Raji (cell line): ENCODE measurements around the gene CSTF3.

Experiments used
- POLR2A ChIP-seq: IDR thresholded peaks from 2 replicates; pipeline ENCODE4 v1.6.1; 2011; ENCODE audit warnings: low read depth, low read length, control low read depth; ENCODE audit not compliant: insufficient read depth

The CSTF3 gene

DNA sequence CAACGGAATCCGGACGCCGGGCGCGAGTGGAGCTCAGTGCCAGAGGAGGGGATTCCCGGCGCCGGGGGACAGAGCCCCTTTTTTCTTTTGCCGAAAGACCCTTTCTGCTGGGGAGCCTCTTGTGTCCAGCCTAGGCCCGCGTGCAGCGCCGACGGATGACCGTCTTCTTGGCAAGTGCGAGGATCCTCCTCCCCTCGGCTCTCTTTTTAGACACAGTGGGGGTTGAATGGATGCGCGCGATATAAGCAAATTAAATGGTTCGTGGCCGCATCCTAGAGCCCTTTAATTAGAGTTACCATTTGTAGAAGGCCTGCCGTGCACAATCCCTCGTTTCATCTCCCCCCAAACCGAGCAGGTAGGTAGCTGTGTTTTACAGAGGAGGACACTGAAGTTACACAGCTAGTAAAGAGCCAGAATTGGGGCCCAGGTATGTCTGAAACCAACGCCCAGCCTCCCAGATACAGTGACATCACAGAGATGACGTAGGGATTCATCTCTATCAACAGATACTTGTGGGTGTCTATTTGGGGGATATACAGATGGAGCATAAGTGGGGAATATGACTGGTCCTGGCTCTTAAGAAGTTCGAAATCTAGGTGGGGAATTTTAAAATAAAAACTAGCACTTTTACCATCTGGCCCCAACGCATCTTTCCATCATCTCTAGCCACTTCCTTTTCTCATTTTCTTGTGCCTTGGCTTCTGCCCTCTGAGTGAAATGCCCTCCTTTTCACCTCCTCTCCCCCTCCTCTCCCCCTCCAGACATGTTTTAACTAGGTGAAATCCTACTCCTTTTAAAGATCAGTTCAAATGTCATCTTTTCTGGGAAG, 121.0 kb downstream of the CSTF3 start:
- peak; percentile 11; the same call in 1 of the 2 replicates for TF ChIP-seq POLR2A

DNA sequence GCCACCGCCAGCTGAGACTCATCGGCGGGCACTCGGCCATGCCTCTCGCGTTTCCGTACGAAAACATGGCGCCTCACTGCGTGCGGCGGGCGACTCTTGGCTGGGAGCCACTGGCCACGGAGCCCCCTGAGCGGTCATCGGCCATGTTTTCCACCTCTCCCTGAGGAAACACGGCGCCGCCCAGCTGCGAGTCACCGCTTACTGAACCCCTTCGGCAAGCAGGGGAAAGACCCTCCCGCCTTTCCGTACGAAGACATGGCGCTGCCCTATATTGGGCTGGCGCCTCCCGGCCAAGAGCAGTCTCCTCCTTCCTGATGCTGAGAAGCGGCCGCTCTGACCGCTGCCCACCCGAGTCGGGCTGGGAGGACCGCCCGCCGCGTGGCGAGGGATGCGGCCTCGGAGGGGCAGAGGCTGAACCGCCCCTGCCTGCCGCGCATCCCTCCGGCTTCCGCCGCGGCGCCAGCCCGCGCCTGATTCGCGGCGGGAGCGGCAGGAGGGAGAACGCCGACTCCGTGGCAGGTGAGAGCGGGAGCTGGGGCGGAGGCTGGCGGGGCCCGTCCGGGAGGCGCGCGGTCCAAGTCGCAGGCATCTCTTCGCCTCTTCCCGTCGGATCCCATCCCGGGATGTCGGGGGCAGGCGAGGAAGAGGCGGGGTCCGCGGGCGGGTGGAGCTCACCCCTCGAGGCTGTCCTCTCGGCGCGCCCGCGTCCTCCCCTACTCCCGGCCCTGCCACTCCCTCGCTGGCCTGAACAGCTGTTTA, 121.8 kb downstream of the CSTF3 start, which contains the start of gene TCP11L1:
Gene TCP11L1 (plus strand): TSS at position 299 of the 759 bp plus-strand sequence. CDS start 4,202 bp downstream, outside the sequence.
- TF ChIP-seq POLR2A: peak; percentile 55

DNA sequence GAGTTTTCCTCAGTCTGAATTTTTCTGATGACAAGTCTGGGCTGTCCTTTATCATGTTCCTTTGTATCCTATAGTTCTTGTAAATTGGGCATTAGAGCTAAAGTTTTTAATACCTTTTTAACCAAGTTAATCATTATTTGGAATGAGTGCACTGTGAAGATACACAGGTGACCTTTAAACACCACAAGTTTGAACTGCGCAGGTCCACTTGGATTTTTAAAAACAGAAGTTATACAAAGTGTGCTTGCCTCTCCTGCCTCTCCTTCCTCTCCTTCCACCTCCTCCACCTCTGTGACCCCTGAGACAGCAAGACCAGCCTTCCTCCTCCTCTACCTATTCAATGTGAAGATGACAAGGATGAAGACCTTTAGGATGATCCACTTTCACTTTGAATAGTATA, 126.3 kb downstream of the CSTF3 start:
- TF ChIP-seq POLR2A: no peak
